HFF-Myc (cell line): ENCODE measurements around the gene GSG1.
"Not testable (repeated sequence)": the region's sequence is repeated elsewhere in the genome, so short reads cannot be mapped to it uniquely, and the experiment has no call there.

Source experiments
- DNase-seq: peaks from one replicate; pipeline ENCODE4 v3.0.0-alpha.2; 2011; ENCODE audit warnings: low read depth; ENCODE audit errors: extremely low read depth
- H3K4me3 ChIP-seq: replicated peaks from 2 replicates; pipeline ENCODE4 v1.5.1; 2011; ENCODE audit warnings: low read depth, mild to moderate bottlenecking, control low read depth, low read length
- CTCF ChIP-seq: IDR thresholded peaks from 2 replicates; pipeline ENCODE4 v1.5.1; 2012; ENCODE audit warnings: mild to moderate bottlenecking, low read depth, low read length, control low read depth; ENCODE audit errors: missing control alignments

Gene GSG1

GRCh38 chr12:13085968-13086686 is 17.3 kb downstream of the GSG1 start:
- no peak for DNase-seq
- TF ChIP-seq CTCF: no peak
- H3K4me3 ChIP-seq: no peak overlapping the region

GRCh38 chr12:13084898-13085640 is 18.4 kb downstream of the GSG1 start:
- H3K4me3 ChIP-seq: no peak overlapping the region
- no peak for TF ChIP-seq CTCF
- no peak for DNase-seq

- H3K4me3 ChIP-seq: not testable (repeated sequence)
Measured at GRCh38 chr12:13083638-13084037, 19.8 kb downstream of the GSG1 start.

GRCh38 chr12:13082861-13083260 is 20.6 kb downstream of the GSG1 start:
- DNase-seq: no peak
- H3K4me3 ChIP-seq: no peak overlapping the region
- TF ChIP-seq CTCF: no peak

More at GRCh38 chr12:13083638-13084037, 19.8 kb downstream of the GSG1 start:
- DNase-seq: not testable (repeated sequence)

- no peak for DNase-seq
- TF ChIP-seq CTCF: no peak
Measured at GRCh38 chr12:13080266-13080665, 23.2 kb downstream of the GSG1 start.

GRCh38 chr12:13079440-13079906 is 24.0 kb downstream of the GSG1 start:
- TF ChIP-seq CTCF: no peak
- no peak overlapping the region for H3K4me3 ChIP-seq
- DNase-seq: no peak

More at GRCh38 chr12:13080266-13080665, 23.2 kb downstream of the GSG1 start:
- H3K4me3 ChIP-seq: no peak overlapping the region

GRCh38 chr12:13075786-13076570 is 27.5 kb downstream of the GSG1 start:
- TF ChIP-seq CTCF: no peak

More at GRCh38 chr12:13075786-13076570, 27.5 kb downstream of the GSG1 start:
- H3K4me3 ChIP-seq: no peak overlapping the region
- DNase-seq: no peak
